ENCODE measurements around the gene HMX1.

The HMX1 gene

GRCh38 chr4:8838961-8839431, 32.6 kb downstream of the HMX1 start:
- DNase-seq, result no peak

GRCh38 chr4:8838296-8838960, 33.2 kb downstream of the HMX1 start:
- DNase-seq, result no peak

GRCh38 chr4:8837181-8837841, 34.3 kb downstream of the HMX1 start:
- DNase-seq, result no peak

GRCh38 chr4:8836664-8837171, 34.9 kb downstream of the HMX1 start:
- no peak for DNase-seq

GRCh38 chr4:8835521-8836365, 35.9 kb downstream of the HMX1 start:
- DNase-seq, result no peak

- DNase-seq, result no peak
Observed at GRCh38 chr4:8834681-8835220, 36.9 kb downstream of the HMX1 start.

- DNase-seq, result no peak
Observed at GRCh38 chr4:8832113-8832915, 39.3 kb downstream of the HMX1 start.

- no peak for DNase-seq
Observed at GRCh38 chr4:8831221-8832112, 40.2 kb downstream of the HMX1 start.

- no peak for DNase-seq
Observed at GRCh38 chr4:8830611-8831200, 40.9 kb downstream of the HMX1 start.

- no peak for DNase-seq
Observed at GRCh38 chr4:8830056-8830455, 41.6 kb downstream of the HMX1 start.

GRCh38 chr4:8829584-8829983, 42.1 kb downstream of the HMX1 start:
- DNase-seq, result no peak

- DNase-seq, result no peak
Observed at GRCh38 chr4:8828869-8829268, 42.8 kb downstream of the HMX1 start.

- DNase-seq, result no peak
Observed at GRCh38 chr4:8821151-8821950, 50.3 kb downstream of the HMX1 start.

GRCh38 chr4:8820178-8821102, 51.2 kb downstream of the HMX1 start:
- no peak for DNase-seq

- DNase-seq, result no peak
Observed at GRCh38 chr4:8819473-8820177, 52.0 kb downstream of the HMX1 start.

- no peak for DNase-seq
Observed at GRCh38 chr4:8819019-8819418, 52.6 kb downstream of the HMX1 start.

- no peak for DNase-seq
Observed at GRCh38 chr4:8818063-8818881, 53.4 kb downstream of the HMX1 start.

GRCh38 chr4:8817813-8818062, 53.9 kb downstream of the HMX1 start:
- no peak for DNase-seq
